AG09309 (cell line): ENCODE results near the gene RPA4.

Experiments
- DNase-seq: peaks from one replicate; pipeline ENCODE4 v3.0.0-alpha.2; 2010; ENCODE audit warnings: low read depth
- H3K4me3 ChIP-seq: 2 replicates; pipeline ENCODE4 v1.5.1; 2011; ENCODE audit warnings: mild to moderate bottlenecking, low read depth, low read length, moderate library complexity; ENCODE audit not compliant: control insufficient read depth
- CTCF ChIP-seq: IDR thresholded peaks from 2 replicates; pipeline ENCODE4 v1.5.1; 2011; ENCODE audit warnings: mild to moderate bottlenecking, low read depth, low read length, inconsistent platforms; ENCODE audit not compliant: insufficient read depth, control insufficient read depth; ENCODE audit errors: missing control alignments

RPA4 gene

GRCh38 chrX:96929036-96929435, 45.3 kb downstream of the RPA4 start:
- H3K4me3 ChIP-seq, result no peak overlapping the region
- TF ChIP-seq CTCF, result no peak
- DNase-seq, result no peak
